Activated CD8-positive, alpha-beta T cell treated with anti-CD3 and anti-CD28 coated beads for 36 hours (primary cell): ENCODE results near the gene SNRNP25. TPM values are rescaled to one million over a fixed set of nuclear protein-coding genes. Genes with fewer than 3 reads are reported as not detected.

Experiments
- ATAC-seq: fragments of 200-7000 bp; cut with Tn5 transposase; one replicate; pipeline ENCODE4 v1.10.0; 2021; ENCODE audit warnings: mild to moderate bottlenecking, moderate library complexity
- CTCF ChIA-PET: fragments of 350-600 bp; sonication (Branson Sonifier 250); formaldehyde crosslinking; loops from one replicate; lab custom pipeline; 2021; ENCODE audit warnings: antibody characterized with exemption; lab: Charles Lee
- POLR2A ChIA-PET: fragments of 350-600 bp; sonication (Branson Sonifier 250); formaldehyde crosslinking; loops from one replicate; lab custom pipeline; 2021; ENCODE audit warnings: antibody characterized with exemption; lab: Charles Lee
- DNase-seq: peaks from one replicate; pipeline ENCODE4 v3.0.0-alpha.2; 2020
- H3K27ac Mint-ChIP-seq: one replicate; pipeline ENCODE4 v1.8.0; 2021; ENCODE audit warnings: mild to moderate bottlenecking, mixed read lengths
- H3K27me3 Mint-ChIP-seq: one replicate; pipeline ENCODE4 v1.8.0; 2021; ENCODE audit warnings: mixed read lengths
- H3K36me3 Mint-ChIP-seq: one replicate; pipeline ENCODE4 v1.8.0; 2021; ENCODE audit warnings: low read depth, mixed read lengths
- H3K4me1 Mint-ChIP-seq: one replicate; pipeline ENCODE4 v1.8.0; 2021; ENCODE audit warnings: low read depth, mixed read lengths
- H3K4me3 Mint-ChIP-seq: one replicate; pipeline ENCODE4 v1.8.0; 2021; ENCODE audit warnings: mild to moderate bottlenecking, moderate library complexity, mixed read lengths
- H3K9me3 Mint-ChIP-seq: one replicate; pipeline ENCODE4 v1.8.0; 2021; ENCODE audit warnings: mixed read lengths
- intact Hi-C: fragments of 100-400 bp; cut with micrococcal nuclease; formaldehyde crosslinking; loops from one replicate; pipeline ENCODE4 v1.10.0; 2022
- total RNA-seq, 2 experiments: library from RNA; stranded (reverse); gene quantifications; one replicate each; pipeline ENCODE4 v1.2.3, GENCODE V29; 2021
- TF ChIP-seq, protein P1 (sequence below): fragments of 200-600 bp; IDR thresholded peaks from one replicate; pipeline ENCODE4 v1.8.0; 2022; ENCODE audit warnings: antibody characterized with exemption, mild to moderate bottlenecking

SNRNP25 gene
- total RNA-seq, 2 experiments from 2014 or later: 39.4 to 39.7 TPM

DNA sequence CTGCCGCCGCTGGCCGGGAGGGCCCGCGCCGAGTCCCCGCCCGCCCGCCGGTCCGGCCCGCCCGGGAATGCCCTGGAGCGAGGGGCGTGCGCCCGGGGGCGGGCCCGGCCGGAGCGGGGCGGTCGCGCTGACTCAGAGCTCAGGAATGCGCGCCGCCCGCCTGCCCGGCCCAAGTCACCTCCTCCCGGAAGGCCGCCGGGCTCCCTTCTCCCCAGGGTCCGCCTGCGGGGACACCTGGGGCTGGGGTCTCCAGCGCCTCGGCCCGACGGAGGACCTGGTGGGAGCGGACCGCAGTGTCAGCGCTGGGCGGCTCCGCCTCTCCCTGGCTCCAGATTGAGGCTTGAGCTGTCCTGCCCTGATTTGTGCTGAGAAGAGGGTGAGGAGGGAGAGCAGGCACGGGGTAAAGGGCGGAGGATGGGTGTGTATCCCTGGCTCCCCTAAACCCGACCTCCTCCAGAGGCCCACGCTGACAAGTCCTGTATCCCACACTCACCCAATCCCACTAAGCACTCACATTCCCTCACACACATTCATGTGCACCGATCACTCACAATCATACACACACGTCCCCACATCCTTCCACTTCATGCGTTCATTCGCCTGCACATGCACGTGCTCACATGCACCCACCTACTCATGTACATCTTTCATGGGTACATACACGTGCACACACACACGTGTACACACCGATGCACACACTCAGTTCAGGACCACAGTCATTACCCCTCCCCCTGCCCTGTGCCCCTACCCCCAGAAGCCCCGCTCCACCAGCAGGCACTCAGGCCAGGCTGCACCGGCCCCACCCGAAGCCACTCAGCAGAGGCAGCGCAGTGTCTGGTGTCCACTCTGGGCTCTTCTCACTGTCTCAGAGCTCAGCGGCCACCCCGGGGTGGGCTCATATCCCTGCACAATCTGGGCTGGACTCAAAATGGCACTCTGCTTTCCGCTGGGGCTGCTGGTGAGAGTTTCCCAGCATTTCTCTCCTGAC is 19.2 kb downstream of the SNRNP25 start, which contains the start of gene RHBDF1:
Gene RHBDF1 (minus strand): TSS at position 71 of the 988 bp plus-strand sequence. CDS start 7,616 bp downstream, outside the sequence.
- Mint-ChIP-seq H3K4me1 (peaks cover 18% of the 10 kb centered on the region), H3K4me3 (peak within 1 kb of the TSS; percentile 42), H3K27me3 (peaks cover 27% of the 10 kb centered on the region), H3K9me3 (no peaks in the 10 kb centered on the region), H3K27ac (no peak within 1 kb of the TSS), H3K36me3 (no peaks in the 10 kb centered on the region)
- intact Hi-C loops: no loop called here
- ATAC-seq (peak; percentile 67), DNase-seq (peak; percentile 39)
- ChIA-PET POLR2A (interaction anchor here (0.7 to 1.2 kb wide), 3 partner anchors 10 to 24 kb away, joined by 3 read pairs; no protein-coding TSS in a partner anchor), CTCF (interaction anchor here (1.1 to 20.7 kb wide), 2 partner anchors 11 to 22 kb away, joined by 3 to 458 read pairs; no protein-coding TSS in a partner anchor)
- TF ChIP-seq, protein P1, sequence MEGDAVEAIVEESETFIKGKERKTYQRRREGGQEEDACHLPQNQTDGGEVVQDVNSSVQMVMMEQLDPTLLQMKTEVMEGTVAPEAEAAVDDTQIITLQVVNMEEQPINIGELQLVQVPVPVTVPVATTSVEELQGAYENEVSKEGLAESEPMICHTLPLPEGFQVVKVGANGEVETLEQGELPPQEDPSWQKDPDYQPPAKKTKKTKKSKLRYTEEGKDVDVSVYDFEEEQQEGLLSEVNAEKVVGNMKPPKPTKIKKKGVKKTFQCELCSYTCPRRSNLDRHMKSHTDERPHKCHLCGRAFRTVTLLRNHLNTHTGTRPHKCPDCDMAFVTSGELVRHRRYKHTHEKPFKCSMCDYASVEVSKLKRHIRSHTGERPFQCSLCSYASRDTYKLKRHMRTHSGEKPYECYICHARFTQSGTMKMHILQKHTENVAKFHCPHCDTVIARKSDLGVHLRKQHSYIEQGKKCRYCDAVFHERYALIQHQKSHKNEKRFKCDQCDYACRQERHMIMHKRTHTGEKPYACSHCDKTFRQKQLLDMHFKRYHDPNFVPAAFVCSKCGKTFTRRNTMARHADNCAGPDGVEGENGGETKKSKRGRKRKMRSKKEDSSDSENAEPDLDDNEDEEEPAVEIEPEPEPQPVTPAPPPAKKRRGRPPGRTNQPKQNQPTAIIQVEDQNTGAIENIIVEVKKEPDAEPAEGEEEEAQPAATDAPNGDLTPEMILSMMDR: no peak

DNA sequence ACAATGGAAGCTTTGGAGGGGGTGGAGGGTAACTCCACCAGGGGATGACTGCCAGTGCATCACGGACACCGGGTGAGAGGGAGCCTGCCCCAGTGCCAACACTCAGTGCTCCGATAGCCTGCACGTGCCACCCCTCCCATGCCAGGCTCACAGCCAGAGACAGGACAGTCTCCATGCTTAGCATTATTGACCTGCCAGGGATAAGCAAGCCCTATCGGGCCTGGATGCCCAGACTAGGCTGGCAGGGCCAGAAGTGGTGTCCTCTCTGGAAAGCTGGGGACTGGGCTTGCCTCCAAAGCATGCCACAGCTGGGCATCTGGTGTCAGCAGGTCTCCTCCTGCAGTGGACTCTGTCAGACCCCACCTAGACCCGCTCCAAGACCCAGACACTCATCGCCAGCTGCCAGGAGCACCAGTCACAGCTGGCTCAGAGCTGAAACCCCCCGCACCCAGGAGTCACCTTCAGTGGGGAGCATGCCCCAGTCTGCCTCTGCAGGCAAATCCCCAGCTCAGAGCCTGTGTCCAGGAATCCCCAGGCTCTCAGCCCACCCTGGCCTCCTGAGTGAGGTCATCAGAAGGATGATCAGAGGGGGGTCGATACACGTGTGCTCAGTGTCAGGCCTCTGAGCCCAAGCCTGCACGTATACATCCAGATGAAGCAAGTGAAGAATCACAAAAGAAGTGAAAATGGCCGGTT is 20.6 kb downstream of the SNRNP25 start:
- intact Hi-C loops: no loop called here
- DNase-seq (no peak), ATAC-seq (no peak)
- ChIA-PET CTCF (interaction anchor here (0.8 to 20.7 kb wide), 4 partner anchors 9 to 33 kb away, joined by 5 to 458 read pairs (median 17); no protein-coding TSS in a partner anchor), POLR2A (interaction anchor here (1.1 to 1.3 kb wide), 3 partner anchors 9 to 10 kb away, joined by 3 to 4 read pairs (median 3); no protein-coding TSS in a partner anchor)
- Mint-ChIP-seq H3K27ac (no peak overlapping the region), H3K27me3 (peaks cover 27% of the 10 kb centered on the region), H3K9me3 (no peaks in the 10 kb centered on the region), H3K4me1 (peaks cover 22% of the 10 kb centered on the region), H3K36me3 (no peaks in the 10 kb centered on the region), H3K4me3 (no peak overlapping the region)
- TF ChIP-seq, protein P1: no peak

DNA sequence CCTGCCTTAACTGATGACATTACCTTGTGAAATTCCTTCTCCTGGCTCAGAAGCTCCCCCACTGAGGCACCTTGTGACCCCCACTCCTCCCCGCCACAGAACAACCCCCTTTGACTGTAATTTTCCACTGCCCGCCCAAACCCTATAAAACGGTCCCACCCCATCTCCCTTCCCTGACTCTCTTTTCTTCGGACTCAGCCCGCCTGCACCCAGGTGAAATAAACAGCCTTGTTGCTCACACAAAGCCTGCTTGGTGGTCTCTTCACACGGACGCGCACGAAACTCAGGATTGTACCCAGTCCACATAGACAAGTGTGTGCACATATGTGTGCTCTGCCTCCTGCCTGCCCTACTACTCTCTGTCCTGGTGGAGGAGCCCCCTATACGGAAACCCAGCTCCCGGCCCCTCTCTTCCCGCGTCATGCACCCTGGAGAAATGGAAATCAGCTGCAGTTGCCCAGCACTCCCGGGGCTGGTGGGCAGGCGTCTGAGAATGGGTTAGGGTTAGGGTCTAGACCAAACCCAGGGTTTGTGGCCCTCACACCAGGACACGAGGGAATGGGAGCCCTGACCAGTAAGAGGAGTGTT is 21.2 kb downstream of the SNRNP25 start:
- Mint-ChIP-seq H3K4me1 (peaks cover 28% of the 10 kb centered on the region), H3K9me3 (no peaks in the 10 kb centered on the region), H3K27ac (no peak overlapping the region), H3K27me3 (peaks cover 27% of the 10 kb centered on the region), H3K36me3 (peaks cover 4% of the 10 kb centered on the region), H3K4me3 (no peak overlapping the region)
- ATAC-seq: no peak
- CTCF ChIA-PET: interaction anchor here (1.3 to 20.7 kb wide), 4 partner anchors 10 to 32 kb away, joined by 3 to 458 read pairs (median 17); no protein-coding TSS in a partner anchor
- DNase-seq: no peak
- intact Hi-C loops: no loop called here
- POLR2A ChIA-PET: interaction anchor here (1.2 to 1.3 kb wide), 2 partner anchors 9 kb away, joined by 3 to 4 read pairs; no protein-coding TSS in a partner anchor
- TF ChIP-seq, protein P1: no peak

DNA sequence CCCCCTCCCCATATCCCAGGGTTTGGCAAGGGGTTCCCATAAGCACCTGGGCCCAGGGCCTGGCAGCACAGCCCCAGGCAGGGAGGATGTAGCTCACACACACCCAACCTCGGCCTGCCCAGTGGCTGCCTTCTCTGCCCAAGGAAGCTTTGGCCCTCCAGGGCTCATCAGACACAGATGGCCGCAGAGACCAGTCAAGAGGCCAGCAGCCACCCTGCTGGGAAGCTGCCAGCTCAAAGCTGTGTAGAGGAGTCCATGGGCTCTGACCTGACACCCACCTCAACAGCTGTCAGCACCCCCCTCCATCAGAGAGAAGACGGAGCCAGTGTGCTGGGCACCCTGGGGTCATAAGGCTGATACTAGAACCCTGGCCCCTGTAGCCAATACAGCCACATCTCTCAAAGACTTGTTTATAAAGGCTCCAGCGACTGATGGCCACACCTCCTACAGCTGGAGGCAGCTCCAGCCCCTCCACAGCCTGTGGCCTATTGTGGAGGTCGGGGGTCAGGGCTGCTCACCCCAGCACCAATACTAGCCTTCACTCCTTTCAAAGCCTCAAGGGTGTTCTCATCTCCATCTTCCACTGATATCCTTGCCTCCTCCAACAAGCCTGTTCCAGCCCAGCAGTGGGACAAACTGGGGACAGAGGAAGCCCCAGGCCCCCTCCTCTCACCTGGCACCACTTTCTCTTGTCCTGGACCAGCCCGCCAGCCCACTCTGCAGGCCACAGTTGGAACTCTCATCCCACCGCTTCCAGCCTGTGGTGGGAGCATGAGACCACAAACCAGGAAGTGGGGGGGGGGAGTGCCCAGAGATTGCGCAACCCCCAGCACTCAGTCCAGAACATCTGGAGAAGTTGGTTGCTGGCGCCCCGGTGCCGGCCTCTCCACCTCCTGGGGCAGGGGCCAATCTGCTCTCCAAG is 22.2 kb downstream of the SNRNP25 start:
- no peaks in the 10 kb centered on the region for H3K9me3 Mint-ChIP-seq
- ChIA-PET POLR2A (interaction anchor here (1.5 kb wide), 1 partner anchor 10 kb away, joined by 5 read pairs; no protein-coding TSS in a partner anchor), CTCF (interaction anchor here (1.3 to 20.7 kb wide), 5 partner anchors 9 to 105 kb away, joined by 3 to 458 read pairs (median 10); partner anchors contain the start of gene HBQ1)
- peak overlapping the region; percentile 82 for H3K4me3 Mint-ChIP-seq
- H3K27ac Mint-ChIP-seq: no peak overlapping the region
- no peak for ATAC-seq
- DNase-seq: no peak
- peaks cover 25% of the 10 kb centered on the region for H3K27me3 Mint-ChIP-seq
- H3K36me3 Mint-ChIP-seq: peaks cover 10% of the 10 kb centered on the region
- H3K4me1 Mint-ChIP-seq: peaks cover 31% of the 10 kb centered on the region
- TF ChIP-seq, protein P1: no peak
- intact Hi-C loops: no loop called here
